ENCODE data around the gene TSPAN7. TPM values are rescaled to one million over a fixed set of nuclear protein-coding genes. Genes with fewer than 3 reads are reported as not detected.

The TSPAN7 gene
- total RNA-seq, 6 experiments from 2014 or later = 7.9 to 24.4 (median 15.7) TPM

GRCh38 chrX:38596939-38597338 is 35.6 kb downstream of the TSPAN7 start:
- ATAC-seq (no peak), DNase-seq (no peak)
- WGBS (ENCODE audit: insufficient coverage, low coverage, low lambda C conversion rate, missing lambda C conversion rate) = 43% methylated on average over 2 of the region's 2 CpGs
- peaks cover 0 to 6% of the 10 kb centered on the region in 2 donors for H3K27me3 ChIP-seq
- intact Hi-C loops (cut with DNase I) = no loop called here
- H3K4me3 ChIP-seq = no peak overlapping the region
- H3K36me3 ChIP-seq = no peaks in the 10 kb centered on the region
- H3K27ac ChIP-seq = no peak overlapping the region
- TF ChIP-seq CTCF (IDR thresholded peaks at IDR 0.05) = no peak
- TF ChIP-seq POLR2A (IDR thresholded peaks at IDR 0.05) = no peak
- H3K4me1 ChIP-seq = no peaks in the 10 kb centered on the region
- no peaks in the 10 kb centered on the region for H3K9me3 ChIP-seq

- WGBS (ENCODE audit: insufficient coverage, low coverage, low lambda C conversion rate, missing lambda C conversion rate) = 24% methylated on average over 3 of the region's 3 CpGs
- Histone ChIP-seq H3K36me3 (no peaks in the 10 kb centered on the region), H3K4me1 (no peaks in the 10 kb centered on the region), H3K27me3 (peaks cover 0 to 6% of the 10 kb centered on the region in 2 donors), H3K9me3 (peaks cover 0 to 3% (median 0%) of the 10 kb centered on the region in 4 donors), H3K27ac (no peak overlapping the region), H3K4me3 (no peak overlapping the region)
- ATAC-seq (peak in 2 of 4 donors; percentile 23 to 42), DNase-seq (no peak)
- TF ChIP-seq CTCF (IDR thresholded peaks at IDR 0.05) (no peak), POLR2A (IDR thresholded peaks at IDR 0.05) (no peak)
- intact Hi-C loops (cut with DNase I) = no loop called here
Observed at GRCh38 chrX:38599796-38600755, 38.7 kb downstream of the TSPAN7 start.

- Histone ChIP-seq H3K27ac (no peak overlapping the region), H3K36me3 (no peaks in the 10 kb centered on the region)
- TF ChIP-seq CTCF (IDR thresholded peaks at IDR 0.05) = no peak
- no peak for TF ChIP-seq POLR2A (IDR thresholded peaks at IDR 0.05)
Observed at GRCh38 chrX:38601866-38602265, 40.5 kb downstream of the TSPAN7 start.

GRCh38 chrX:38606821-38607220 is 45.5 kb downstream of the TSPAN7 start:
- H3K36me3 ChIP-seq = no peaks in the 10 kb centered on the region
- no peak overlapping the region for H3K27ac ChIP-seq
- TF ChIP-seq POLR2A (IDR thresholded peaks at IDR 0.05) (no peak), CTCF (IDR thresholded peaks at IDR 0.05) (no peak)
- H3K9me3 ChIP-seq = peaks cover 0 to 3% (median 0%) of the 10 kb centered on the region in 4 donors
- 59% methylated on average over 3 of the region's 3 CpGs for WGBS (ENCODE audit: insufficient coverage, low coverage, low lambda C conversion rate, missing lambda C conversion rate)
- no peak overlapping the region for H3K4me3 ChIP-seq
- no peaks in the 10 kb centered on the region for H3K4me1 ChIP-seq
- no peaks in the 10 kb centered on the region for H3K27me3 ChIP-seq
- DNase-seq (no peak), ATAC-seq (no peak)
- intact Hi-C loops (cut with DNase I) = no loop called here

More at GRCh38 chrX:38601866-38602265, 40.5 kb downstream of the TSPAN7 start:
- no peak for ATAC-seq
- no peak for DNase-seq
- Histone ChIP-seq H3K4me3 (no peak overlapping the region), H3K4me1 (no peaks in the 10 kb centered on the region), H3K9me3 (peaks cover 0 to 3% (median 0%) of the 10 kb centered on the region in 4 donors), H3K27me3 (peaks cover 0 to 6% of the 10 kb centered on the region in 2 donors)
- intact Hi-C loops (cut with DNase I) = no loop called here

All from right lobe of liver (tissue), 6 donors.